Measurements from ENCODE around the gene NIPSNAP2.
"Not testable (repeated sequence)": the region's sequence is repeated elsewhere in the genome, so short reads cannot be mapped to it uniquely, and the experiment has no call there.

NIPSNAP2 gene
- total RNA-seq, result 38.5 to 40.0 reads per million in 2 experiments

GRCh38 chr7:55964261-55965099, at the start of gene NIPSNAP2:
TSS of gene NIPSNAP2 (plus strand) at chr7:55964585. CDS start at chr7:55964610, 25 bp downstream.
- DNase-seq (ENCODE audit: low read depth), result peak; percentile 42

DNA sequence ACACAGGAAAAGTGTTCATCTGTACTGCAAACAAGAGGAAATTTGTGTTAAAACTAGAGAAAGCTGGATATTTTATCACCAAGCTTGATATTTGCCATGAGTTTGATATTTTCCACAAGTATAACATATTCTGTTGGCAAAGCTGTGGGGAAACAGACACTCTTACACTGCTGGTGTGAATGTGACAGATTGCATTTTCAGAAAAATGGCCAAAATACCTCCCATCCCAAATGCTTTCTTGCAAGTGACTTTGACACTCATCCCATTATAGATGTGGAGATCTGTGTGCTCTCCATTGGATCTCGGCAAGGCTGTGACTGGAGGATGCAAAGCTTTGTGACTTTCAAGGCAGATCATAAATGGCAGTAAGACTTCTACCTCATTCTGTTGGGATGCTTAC, 46.6 kb upstream of the NIPSNAP2 start:
- no peak for DNase-seq (ENCODE audit: low read depth)

GRCh38 chr7:55928006-55928767, 36.2 kb upstream of the NIPSNAP2 start:
- no peak for DNase-seq (ENCODE audit: low read depth)

GRCh38 chr7:55931421-55932151, 32.8 kb upstream of the NIPSNAP2 start:
- no peak for DNase-seq (ENCODE audit: low read depth)

- DNase-seq (ENCODE audit: low read depth), result no peak
These were observed 24.8 kb upstream of the NIPSNAP2 start for GRCh38 chr7:55939514-55940123.

- no peak for DNase-seq (ENCODE audit: low read depth)
These were observed 17.8 kb upstream of the NIPSNAP2 start for GRCh38 chr7:55946545-55946944.

DNA sequence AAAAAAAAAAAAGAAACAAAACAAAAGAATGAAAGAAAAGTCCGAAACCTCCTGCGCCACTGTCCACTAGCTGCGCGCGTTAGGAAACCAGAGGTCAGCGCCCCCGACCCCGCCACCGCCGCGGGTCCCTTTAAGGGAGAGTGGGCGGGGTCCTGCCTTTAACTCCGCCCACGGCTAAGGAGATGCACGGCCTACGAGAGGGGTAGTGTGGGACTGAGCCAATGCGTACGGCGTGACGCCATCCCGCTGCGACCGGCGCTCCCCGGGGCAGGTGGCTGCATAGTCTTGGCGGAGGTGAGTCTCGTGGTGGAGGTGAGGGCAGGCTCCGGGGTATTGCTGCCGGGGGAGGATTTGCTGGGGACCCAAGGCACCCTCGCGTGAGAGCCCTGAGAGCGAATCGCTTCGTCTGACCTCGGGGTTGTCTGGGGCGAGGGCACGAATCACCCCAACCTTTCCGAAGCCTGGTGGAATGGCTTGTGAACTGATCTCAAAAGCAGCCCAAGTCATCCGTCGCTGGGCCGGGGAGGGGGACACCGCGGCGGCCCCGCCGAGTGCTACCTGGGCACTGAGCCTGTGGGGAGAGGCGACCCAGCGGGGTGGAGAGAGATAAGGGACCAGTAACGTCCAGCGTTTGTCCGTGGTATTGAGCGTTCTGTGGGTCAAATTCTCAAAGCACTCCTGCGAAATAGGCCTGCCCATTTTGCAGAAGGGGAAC, 12.6 kb upstream of the NIPSNAP2 start, which contains the start of gene MRPS17:
TSS of gene MRPS17 (plus strand) at position 241 of the 715 bp plus-strand sequence. CDS start 1,319 bp downstream, outside the sequence.
- peak; percentile 91 for DNase-seq (ENCODE audit: low read depth)

- DNase-seq (ENCODE audit: low read depth), result not testable (repeated sequence)
These were observed 12.1 kb upstream of the NIPSNAP2 start for GRCh38 chr7:55952352-55952671.

DNA sequence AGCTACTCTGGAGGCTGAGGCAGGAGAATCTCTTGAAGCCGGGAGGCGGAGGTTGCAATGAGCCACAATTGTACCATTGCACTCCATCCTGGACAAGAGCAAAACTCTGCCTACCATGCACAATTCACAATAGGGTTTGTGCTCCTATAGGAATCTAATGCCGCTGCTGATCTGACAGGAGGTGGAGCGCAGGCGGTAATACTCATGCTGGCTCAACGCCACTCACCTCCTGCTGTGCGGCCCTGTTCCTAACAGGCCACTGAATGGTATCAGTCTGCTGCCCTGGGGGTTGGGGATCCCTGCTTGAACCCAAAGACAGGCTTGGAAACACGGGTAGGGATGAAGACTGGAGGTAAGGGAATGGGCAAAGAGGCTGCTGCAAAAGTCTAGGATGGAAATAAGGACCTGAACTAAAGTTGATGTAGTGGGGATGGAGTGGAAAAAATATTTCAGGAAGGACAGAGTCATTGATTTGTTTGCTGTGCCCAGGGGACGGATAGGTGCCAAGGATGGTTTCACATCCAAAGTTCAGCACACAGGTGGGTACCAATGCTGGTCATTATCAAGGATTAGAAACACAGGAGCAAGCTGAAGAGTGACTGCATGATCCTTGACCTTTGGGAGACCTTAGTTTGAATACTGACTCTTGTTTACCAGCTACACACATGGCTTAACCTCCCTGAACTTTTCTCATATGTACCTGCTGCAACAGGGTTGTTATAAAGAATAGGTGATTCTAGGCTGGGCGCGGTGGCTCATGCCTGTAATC, 10.5 kb upstream of the NIPSNAP2 start:
- no peak for DNase-seq (ENCODE audit: low read depth)

GRCh38 chr7:55957190-55957589, 7.2 kb upstream of the NIPSNAP2 start:
- DNase-seq (ENCODE audit: low read depth), result no peak

DNA sequence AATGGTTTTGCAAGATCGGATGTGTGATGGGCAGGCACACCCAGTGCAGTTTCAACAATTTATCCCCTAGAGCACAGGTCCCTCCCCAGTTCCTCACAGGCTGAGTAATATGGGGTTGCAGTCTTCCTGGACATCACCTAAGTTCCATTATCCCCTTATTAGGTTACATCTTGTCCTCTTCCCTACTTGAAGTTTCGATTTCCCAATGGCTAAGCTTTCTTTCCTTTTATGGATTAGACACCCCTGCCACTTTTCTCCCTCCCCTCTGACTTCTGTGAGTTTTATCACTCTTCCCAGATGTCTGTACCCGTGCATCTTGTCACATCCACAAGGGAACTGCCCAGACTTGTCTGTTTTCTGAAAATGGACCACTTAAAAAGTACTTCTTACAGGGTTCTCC, 2.4 kb upstream of the NIPSNAP2 start:
- no peak for DNase-seq (ENCODE audit: low read depth)

- no peak for DNase-seq (ENCODE audit: low read depth)
These were observed 709 bp upstream of the NIPSNAP2 start for GRCh38 chr7:55963584-55964168.

GRCh38 chr7:55965100-55965470, 700 bp downstream of the NIPSNAP2 start:
- DNase-seq (ENCODE audit: low read depth), result no peak

DNA sequence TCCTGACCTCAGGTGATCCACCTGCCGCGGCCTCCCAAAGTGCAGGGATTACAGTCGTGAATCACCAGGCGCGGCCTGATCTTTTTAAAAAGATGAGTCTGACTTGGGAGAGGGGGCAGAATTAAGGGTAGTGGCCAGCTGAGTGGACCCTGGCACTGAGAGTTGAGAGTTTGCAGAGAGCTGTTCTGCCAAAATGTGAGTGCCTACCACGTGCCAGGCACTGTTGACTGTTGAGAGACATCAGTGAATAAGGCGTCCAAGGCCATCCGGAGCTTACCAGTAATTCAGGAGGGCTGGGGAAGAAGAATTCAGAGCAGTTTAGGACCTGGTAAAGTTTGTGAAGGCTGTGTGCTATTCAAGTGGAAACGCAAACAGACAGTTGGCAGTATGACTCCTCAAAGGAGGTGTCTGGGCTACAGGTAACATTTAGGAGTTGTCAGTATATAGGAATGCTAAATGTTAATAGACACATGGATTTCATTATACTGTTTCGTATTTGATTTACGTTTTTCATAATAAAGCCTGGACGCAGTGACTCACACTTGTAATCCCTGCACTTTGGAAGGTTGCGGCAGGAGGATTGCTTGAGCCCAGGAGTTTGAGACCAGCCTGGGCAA, 1.5 kb downstream of the NIPSNAP2 start:
- DNase-seq (ENCODE audit: low read depth), result no peak

- no peak for DNase-seq (ENCODE audit: low read depth)
These were observed 2.5 kb downstream of the NIPSNAP2 start for GRCh38 chr7:55966851-55967250.

DNA sequence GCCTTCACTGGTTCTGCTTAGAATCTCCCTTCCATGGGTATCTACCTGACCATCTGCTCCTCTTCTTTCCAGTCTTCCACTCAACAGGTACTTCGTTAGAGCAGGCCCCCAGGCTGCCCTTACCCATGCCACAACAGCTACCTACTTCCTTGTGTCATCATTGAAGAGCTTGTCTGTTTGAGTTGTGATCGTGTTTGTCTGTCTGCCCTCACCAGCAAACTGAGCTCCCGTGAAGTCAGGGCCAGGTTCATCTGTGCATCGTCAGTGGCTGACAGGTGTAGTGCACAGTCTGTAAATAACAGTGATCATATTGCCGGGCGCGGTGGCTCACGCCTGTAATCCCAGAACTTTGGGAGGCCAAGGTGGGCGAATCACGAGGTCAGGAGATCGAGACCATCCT, 5.0 kb downstream of the NIPSNAP2 start:
- DNase-seq (ENCODE audit: low read depth), result no peak

- no peak for DNase-seq (ENCODE audit: low read depth)
These were observed 6.2 kb downstream of the NIPSNAP2 start for GRCh38 chr7:55970561-55970960.

- DNase-seq (ENCODE audit: low read depth), result no peak
These were observed 6.6 kb downstream of the NIPSNAP2 start for GRCh38 chr7:55970978-55971377.

DNA sequence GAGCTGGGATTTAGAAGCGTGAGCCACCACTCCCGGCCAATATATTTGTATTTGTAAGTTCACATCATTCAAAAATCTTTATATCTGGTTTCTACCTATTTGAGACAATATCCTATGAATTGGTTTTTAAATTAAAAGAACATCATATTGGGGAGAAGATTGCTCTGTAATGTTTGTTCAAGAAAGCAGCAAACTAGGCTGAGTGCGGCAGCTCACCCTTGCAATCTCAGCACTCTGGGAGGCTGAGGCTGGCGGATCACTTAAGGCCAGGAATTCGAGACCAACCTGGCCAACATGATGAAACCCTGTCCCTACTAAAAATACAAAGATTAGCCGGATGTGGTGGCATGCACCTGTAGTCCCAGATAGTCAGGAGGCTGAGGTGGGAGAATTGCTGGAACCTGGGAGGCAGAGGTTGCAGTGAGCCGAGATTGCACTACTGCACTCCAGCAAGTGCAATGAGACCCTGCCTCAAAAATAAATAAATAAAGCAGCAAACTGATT, 9.4 kb downstream of the NIPSNAP2 start:
- DNase-seq (ENCODE audit: low read depth), result no peak
